Muscle of leg (tissue), 11 donors: ENCODE measurements around the gene PRDM16. TPM values are rescaled to one million over a fixed set of nuclear protein-coding genes. Genes with fewer than 3 reads are reported as not detected.

Source experiments
- DNase-seq: peaks from one replicate; pipeline ENCODE4 v3.0.0; 2013
- H3K27ac ChIP-seq: one replicate; pipeline ENCODE4 v1.5.1; 2013; ENCODE audit warnings: mild to moderate bottlenecking, low read length, control low read depth
- H3K27me3 ChIP-seq: one replicate; pipeline ENCODE4 v1.6.1; 2013; ENCODE audit warnings: low read length; ENCODE audit not compliant: control insufficient read depth, insufficient read depth
- H3K36me3 ChIP-seq: one replicate; pipeline ENCODE4 v1.6.1; 2013; ENCODE audit warnings: low read length; ENCODE audit not compliant: control insufficient read depth, insufficient read depth
- H3K4me1 ChIP-seq: one replicate; pipeline ENCODE4 v1.6.1; 2013; ENCODE audit warnings: low read length; ENCODE audit not compliant: control insufficient read depth, insufficient read depth
- H3K4me3 ChIP-seq: one replicate; pipeline ENCODE4 v1.5.1; 2013; ENCODE audit warnings: low read length, control low read depth
- H3K9me3 ChIP-seq: replicated peaks from 2 replicates; pipeline ENCODE4 v1.6.1; 2013; ENCODE audit warnings: low read depth, low read length; ENCODE audit not compliant: control insufficient read depth
- WGBS: methylation state at CpG from one replicate; pipeline ENCODE4 v1.1.5; 2013; ENCODE audit warnings: missing lambda C conversion rate; ENCODE audit not compliant: insufficient coverage; 5-methylcytosine and 5-hydroxymethylcytosine counted together
- polyA plus RNA-seq, 8 donors: library from polyadenylated mRNA; unstranded; fragments of 120-200 nt; gene quantifications; one replicate each; pipeline versions ENCODE4 v1.2.1 to v1.2.3, GENCODE V29; 2013; ENCODE audit warnings: inconsistent platforms in 1 of 8, low replicate concordance in 1 of 8; ENCODE audit not compliant: insufficient read length in 8 of 8, insufficient read depth in 1 of 8
- total RNA-seq: library from RNA; stranded (reverse); fragments of 120-200 nt; gene quantifications from one replicate; pipeline ENCODE4 v1.2.4, GENCODE V29; 2013

PRDM16 gene
- total and polyA plus RNA-seq, 9 donors: 0.43 to 1.9 (median 0.95) TPM

- peaks cover 85% of the 10 kb centered on the region for H3K27me3 ChIP-seq
- no peak overlapping the region for H3K27ac ChIP-seq
- no peak for DNase-seq
- H3K4me1 ChIP-seq: peaks cover 10% of the 10 kb centered on the region
- no peaks in the 10 kb centered on the region for H3K36me3 ChIP-seq
- H3K9me3 ChIP-seq: no peaks in the 10 kb centered on the region
- 4% methylated on average over 9 of the region's 50 CpGs for WGBS
- H3K4me3 ChIP-seq: no peak overlapping the region
Measured at GRCh38 chr1:3062616-3063378, 6.2 kb upstream of the PRDM16 start.

- 13% methylated on average over 89 of the region's 91 CpGs for WGBS
- no peak for DNase-seq
Measured at GRCh38 chr1:3063379-3064295, 5.4 kb upstream of the PRDM16 start.

GRCh38 chr1:3064296-3064850 lies 4.6 kb upstream of the PRDM16 start:
- H3K27ac ChIP-seq: no peak overlapping the region
- H3K36me3 ChIP-seq: no peaks in the 10 kb centered on the region
- no peak overlapping the region for H3K4me3 ChIP-seq
- DNase-seq: no peak
- peaks cover 18% of the 10 kb centered on the region for H3K4me1 ChIP-seq
- no peaks in the 10 kb centered on the region for H3K9me3 ChIP-seq
- H3K27me3 ChIP-seq: peaks cover 88% of the 10 kb centered on the region
- 62% methylated on average over 16 of the region's 17 CpGs for WGBS

More at GRCh38 chr1:3063379-3064295, 5.4 kb upstream of the PRDM16 start:
- Histone ChIP-seq H3K4me3 (no peak overlapping the region), H3K4me1 (peaks cover 14% of the 10 kb centered on the region), H3K9me3 (no peaks in the 10 kb centered on the region), H3K36me3 (no peaks in the 10 kb centered on the region), H3K27ac (no peak overlapping the region), H3K27me3 (peaks cover 85% of the 10 kb centered on the region)

- Histone ChIP-seq H3K4me1 (peaks cover 18% of the 10 kb centered on the region), H3K4me3 (no peak overlapping the region), H3K27me3 (peaks cover 88% of the 10 kb centered on the region), H3K36me3 (no peaks in the 10 kb centered on the region), H3K9me3 (no peaks in the 10 kb centered on the region), H3K27ac (no peak overlapping the region)
- WGBS: 62% methylated on average over 9 of the region's 9 CpGs
- no peak for DNase-seq
Measured at GRCh38 chr1:3064901-3065300, 4.1 kb upstream of the PRDM16 start.

GRCh38 chr1:3065396-3065795 lies 3.6 kb upstream of the PRDM16 start:
- no peaks in the 10 kb centered on the region for H3K36me3 ChIP-seq
- no peak overlapping the region for H3K4me3 ChIP-seq
- WGBS: 41% methylated on average over 5 of the region's 8 CpGs
- H3K9me3 ChIP-seq: no peaks in the 10 kb centered on the region
- no peak for DNase-seq
- peaks cover 85% of the 10 kb centered on the region for H3K27me3 ChIP-seq
- no peak overlapping the region for H3K27ac ChIP-seq
- H3K4me1 ChIP-seq: peaks cover 18% of the 10 kb centered on the region

- Histone ChIP-seq H3K4me1 (peaks cover 21% of the 10 kb centered on the region), H3K9me3 (no peaks in the 10 kb centered on the region), H3K27ac (no peak overlapping the region), H3K27me3 (peaks cover 83% of the 10 kb centered on the region), H3K36me3 (no peaks in the 10 kb centered on the region), H3K4me3 (no peak overlapping the region)
- DNase-seq: no peak
- WGBS: 80% methylated on average over 7 of the region's 7 CpGs
Measured at GRCh38 chr1:3065797-3066196, 3.2 kb upstream of the PRDM16 start.

- H3K4me3 ChIP-seq: no peak overlapping the region
- no peak overlapping the region for H3K27ac ChIP-seq
- DNase-seq: no peak
- peaks cover 25% of the 10 kb centered on the region for H3K4me1 ChIP-seq
- H3K36me3 ChIP-seq: no peaks in the 10 kb centered on the region
- H3K9me3 ChIP-seq: no peaks in the 10 kb centered on the region
- 47% methylated on average over 11 of the region's 11 CpGs for whole genome bisulfite sequencing
- peaks cover 83% of the 10 kb centered on the region for H3K27me3 ChIP-seq
Measured at GRCh38 chr1:3066250-3066711, 2.7 kb upstream of the PRDM16 start.

GRCh38 chr1:3066826-3067225 lies 2.2 kb upstream of the PRDM16 start:
- H3K4me3 ChIP-seq: no peak overlapping the region
- no peak overlapping the region for H3K27ac ChIP-seq
- no peak for DNase-seq
- 50% methylated on average over 4 of the region's 10 CpGs for WGBS
- peaks cover 25% of the 10 kb centered on the region for H3K4me1 ChIP-seq
- H3K27me3 ChIP-seq: peaks cover 83% of the 10 kb centered on the region
- H3K9me3 ChIP-seq: no peaks in the 10 kb centered on the region
- H3K36me3 ChIP-seq: no peaks in the 10 kb centered on the region

GRCh38 chr1:3067301-3067670 lies 1.7 kb upstream of the PRDM16 start:
- no peak overlapping the region for H3K4me3 ChIP-seq

More at GRCh38 chr1:3067301-3067670, 1.7 kb upstream of the PRDM16 start:
- no peak for DNase-seq
- WGBS: 14% methylated on average over 26 of the region's 29 CpGs
- Histone ChIP-seq H3K27ac (no peak overlapping the region), H3K27me3 (peaks cover 83% of the 10 kb centered on the region), H3K36me3 (no peaks in the 10 kb centered on the region), H3K9me3 (no peaks in the 10 kb centered on the region), H3K4me1 (peaks cover 25% of the 10 kb centered on the region)
